ENCODE results near the gene PHTF2.
A peak's percentile ranks its signal among the peaks of the same experiment; 100 is the strongest.

Gene PHTF2

GRCh38 chr7:77796109-77796508 lies 2.5 kb upstream of the PHTF2 start:
- Histone ChIP-seq H3K9me3 (ENCODE audit: control insufficient read depth, insufficient read depth, low read depth, low read length) (no peaks in the 10 kb centered on the region), H3K4me3 (ENCODE audit: low read depth, low read length) (no peak overlapping the region), H3K27ac (ENCODE audit: extremely low read depth, low read depth, low read length) (no peak overlapping the region), H3K4me1 (ENCODE audit: control insufficient read depth, insufficient read depth, low read length) (peaks cover 15% of the 10 kb centered on the region), H3K36me3 (ENCODE audit: control insufficient read depth in 2 of 2, insufficient read depth in 1 of 2, low read length in 2 of 2) (peaks cover 4% of the 10 kb centered on the region in 2 experiments; a peak in 2 of 3 replicates)
- ChIA-PET CTCF (no interaction called here), POLR2A (no interaction called here)
- TF ChIP-seq ZNF701 (tag by site-specific recombination; IDR thresholded peaks at IDR 0.05) = no peak
- TF ChIP-seq ZNF521 (tag by site-specific recombination; IDR thresholded peaks at IDR 0.05) = no peak
- TF ChIP-seq ZFP41 (tag by site-specific recombination; IDR thresholded peaks at IDR 0.05; ENCODE audit: borderline replicate concordance) = no peak
- TF ChIP-seq ZBTB11 (tag by site-specific recombination; conservative IDR thresholded peaks at IDR 0.05; ENCODE audit: low read depth) = no peak
- no peak for TF ChIP-seq KLF9 (tag by site-specific recombination; IDR thresholded peaks at IDR 0.05; ENCODE audit: low read depth)
- TF ChIP-seq ZNF585B (tag by site-specific recombination; IDR thresholded peaks at IDR 0.05) = no peak
- no peak for TF ChIP-seq ZNF571 (tag by site-specific recombination; IDR thresholded peaks at IDR 0.05)
- no peak for TF ChIP-seq REST (tag by site-specific recombination; IDR thresholded peaks at IDR 0.05)
- no peak for TF ChIP-seq ZNF548 (tag by site-specific recombination; IDR thresholded peaks at IDR 0.05)
- TF ChIP-seq ZNF610 (tag by site-specific recombination; IDR thresholded peaks at IDR 0.05; ENCODE audit: borderline replicate concordance) = no peak
- no peak for TF ChIP-seq ZNF404 (tag by site-specific recombination; IDR thresholded peaks at IDR 0.05)
- no peak for TF ChIP-seq ZNF707 (tag by site-specific recombination; IDR thresholded peaks at IDR 0.05)
- TF ChIP-seq ZNF23 (tag by site-specific recombination; IDR thresholded peaks at IDR 0.05; ENCODE audit: borderline replicate concordance) = no peak

GRCh38 chr7:77796960-77797359 lies 1.6 kb upstream of the PHTF2 start:
- TF ChIP-seq ZNF16 (tag by site-specific recombination; IDR thresholded peaks at IDR 0.05; ENCODE audit: low read depth) = no peak
- no peak for TF ChIP-seq ELK4 (IDR thresholded peaks at IDR 0.05; ENCODE audit: borderline replicate concordance, low read depth, low read length)
- no peak for TF ChIP-seq BCL6B (tag by site-specific recombination; IDR thresholded peaks at IDR 0.05)
- TF ChIP-seq ZNF26 (tag by site-specific recombination; IDR thresholded peaks at IDR 0.05) = no peak
- no peak for TF ChIP-seq ZNF266 (tag by site-specific recombination; IDR thresholded peaks at IDR 0.05; ENCODE audit: low read depth)
- no peak for TF ChIP-seq ZNF473 (tag by site-specific recombination; IDR thresholded peaks at IDR 0.05)
- TF ChIP-seq ZNF560 (tag by site-specific recombination; IDR thresholded peaks at IDR 0.05; ENCODE audit: borderline replicate concordance) = no peak
- no peak for TF ChIP-seq CTCF (tag by site-specific recombination; IDR thresholded peaks at IDR 0.05)
- H3K4me1 ChIP-seq (ENCODE audit: control insufficient read depth, insufficient read depth, low read length) = peaks cover 7% of the 10 kb centered on the region
- CTCF ChIA-PET = interaction anchor here (0.9 kb wide), 1 partner anchor 13 kb away, joined by 3 read pairs; no protein-coding TSS in a partner anchor
- H3K4me3 ChIP-seq (ENCODE audit: low read depth, low read length) = peak overlapping the region; percentile 91
- POLR2A ChIA-PET = no interaction called here
- peaks cover 4% of the 10 kb centered on the region in 2 experiments; a peak in 2 of 3 replicates for H3K36me3 ChIP-seq (ENCODE audit: control insufficient read depth in 2 of 2, insufficient read depth in 1 of 2, low read length in 2 of 2)
- no peak overlapping the region for H3K27ac ChIP-seq (ENCODE audit: extremely low read depth, low read depth, low read length)
- H3K9me3 ChIP-seq (ENCODE audit: control insufficient read depth, insufficient read depth, low read depth, low read length) = no peaks in the 10 kb centered on the region
